ENCODE results near the gene KCNMB3.
"Not testable (repeated sequence)": the region's sequence is repeated elsewhere in the genome, so short reads cannot be mapped to it uniquely, and the experiment has no call there.

KCNMB3 gene

DNA sequence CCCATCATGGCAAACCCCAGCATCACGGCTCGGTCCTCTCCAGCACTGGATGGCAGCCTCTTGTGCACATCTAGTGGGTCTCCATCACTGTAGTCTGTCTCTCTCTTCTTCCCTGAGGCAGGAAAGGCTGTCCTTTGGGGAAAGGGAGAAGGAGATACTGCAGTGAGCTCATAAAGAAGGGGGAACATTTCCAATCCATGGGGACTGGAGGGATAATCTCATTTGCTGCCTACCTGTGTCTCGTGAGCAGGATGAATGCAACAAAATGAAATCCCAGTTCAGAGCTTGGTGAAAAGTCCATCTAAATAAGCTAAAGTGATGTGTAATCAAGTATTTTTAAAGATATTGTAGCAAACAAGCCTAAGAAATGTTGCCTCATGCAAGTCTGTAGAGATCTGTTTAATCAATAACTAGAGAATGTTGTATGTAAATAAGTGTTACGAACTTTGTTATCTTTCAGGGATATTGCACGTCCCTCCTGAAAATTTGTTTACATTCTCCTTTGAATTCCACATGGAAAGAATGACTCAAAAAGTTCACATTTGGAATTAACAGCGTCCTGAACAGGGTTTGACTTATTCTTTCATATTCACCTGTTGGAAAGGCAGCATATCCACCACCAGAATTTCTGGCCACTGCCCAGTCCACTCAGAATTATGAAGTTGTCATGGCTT, at the start of gene KCNMB3:
Gene KCNMB3, minus strand, starts transcription at position 312 of the 674 bp plus-strand sequence. Its CDS starts 124 bp downstream, at position 188.
- DNase-seq = no peak

GRCh38 chr3:179299999-179300613, 49.2 kb upstream of the KCNMB3 start:
- no peak for DNase-seq

- DNase-seq = no peak
These were observed 48.4 kb upstream of the KCNMB3 start for GRCh38 chr3:179299316-179299715.

- no peak for DNase-seq
These were observed 47.2 kb upstream of the KCNMB3 start for GRCh38 chr3:179297971-179298725.

GRCh38 chr3:179292450-179292849, 41.5 kb upstream of the KCNMB3 start:
- no peak for DNase-seq

- no peak for DNase-seq
These were observed 38.4 kb upstream of the KCNMB3 start for GRCh38 chr3:179289295-179289694.

DNA sequence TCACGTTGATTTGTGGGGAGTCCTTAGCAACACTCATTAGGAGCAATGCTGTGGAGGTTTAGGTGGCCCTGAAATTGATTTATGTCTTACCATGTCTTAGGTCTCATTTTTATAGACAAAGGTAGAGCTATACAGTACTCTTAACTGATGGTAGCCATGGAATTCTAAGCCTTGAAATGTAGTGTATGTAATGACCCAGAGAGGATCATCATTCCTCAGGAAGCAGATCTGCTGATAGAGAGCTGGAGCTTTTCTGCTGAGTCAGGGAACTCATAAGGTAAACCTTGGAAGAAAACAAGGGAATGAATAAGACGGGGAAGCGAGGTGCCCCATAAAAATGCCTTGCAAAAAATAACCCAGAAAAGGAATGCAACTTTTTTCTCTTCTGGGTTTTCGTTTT, 37.9 kb upstream of the KCNMB3 start:
- DNase-seq = no peak

DNA sequence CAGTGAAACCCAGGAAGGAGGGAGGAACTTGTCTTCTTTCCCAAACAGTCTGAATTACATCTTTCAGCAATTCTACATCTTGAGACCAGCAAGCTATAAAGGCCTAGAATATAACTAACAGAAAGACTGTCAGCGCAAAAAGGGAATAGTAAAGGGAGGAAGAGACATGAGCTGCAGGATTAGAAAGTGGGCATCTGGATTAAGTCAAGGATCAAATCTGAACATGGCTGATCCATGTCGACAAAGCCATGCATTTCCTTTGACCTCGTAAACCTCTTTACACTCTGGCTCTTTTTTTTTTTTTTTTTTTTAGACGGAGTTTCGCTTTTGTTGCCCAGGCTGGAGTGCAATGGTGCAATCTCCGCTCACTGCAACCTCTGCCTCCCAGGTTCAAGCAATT, 35.4 kb upstream of the KCNMB3 start:
- DNase-seq = no peak

DNA sequence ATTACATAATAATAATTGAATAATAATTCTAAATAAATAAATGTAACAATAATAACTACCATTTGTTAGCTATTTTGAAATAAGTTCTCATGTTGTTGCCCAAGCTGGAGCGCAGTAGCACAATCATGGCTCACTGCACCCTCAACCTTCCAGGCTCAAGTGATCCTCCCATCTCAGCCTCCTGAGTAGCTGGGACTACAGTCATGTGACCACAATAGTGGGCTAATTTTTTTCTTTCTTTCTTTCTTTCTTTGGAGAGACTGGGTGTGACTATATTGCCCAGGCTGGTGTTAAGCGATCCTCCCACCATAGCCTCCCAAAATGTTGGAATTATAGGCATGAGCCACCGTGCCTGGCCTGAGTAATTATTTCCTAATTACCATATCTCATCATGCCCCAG, 30.9 kb upstream of the KCNMB3 start:
- DNase-seq = no peak

DNA sequence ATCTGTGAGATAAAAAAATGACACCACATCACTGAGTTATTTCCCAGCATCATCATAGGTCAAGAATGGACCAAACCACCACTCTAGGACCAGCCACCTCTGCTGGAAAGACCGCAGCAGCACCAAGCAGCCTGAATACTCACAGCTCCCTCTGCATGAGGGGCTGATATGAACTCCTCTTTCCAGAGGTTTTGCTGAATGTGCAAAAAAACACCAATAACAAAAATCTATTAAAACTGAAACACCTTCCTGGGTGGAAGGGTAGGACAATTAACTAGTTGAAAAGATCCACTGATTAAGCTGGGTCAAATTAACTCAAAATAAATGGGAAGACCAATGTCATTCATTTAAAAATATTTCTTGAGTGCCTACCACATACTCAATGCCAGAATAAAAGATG, 28.9 kb upstream of the KCNMB3 start:
- no peak for DNase-seq

DNA sequence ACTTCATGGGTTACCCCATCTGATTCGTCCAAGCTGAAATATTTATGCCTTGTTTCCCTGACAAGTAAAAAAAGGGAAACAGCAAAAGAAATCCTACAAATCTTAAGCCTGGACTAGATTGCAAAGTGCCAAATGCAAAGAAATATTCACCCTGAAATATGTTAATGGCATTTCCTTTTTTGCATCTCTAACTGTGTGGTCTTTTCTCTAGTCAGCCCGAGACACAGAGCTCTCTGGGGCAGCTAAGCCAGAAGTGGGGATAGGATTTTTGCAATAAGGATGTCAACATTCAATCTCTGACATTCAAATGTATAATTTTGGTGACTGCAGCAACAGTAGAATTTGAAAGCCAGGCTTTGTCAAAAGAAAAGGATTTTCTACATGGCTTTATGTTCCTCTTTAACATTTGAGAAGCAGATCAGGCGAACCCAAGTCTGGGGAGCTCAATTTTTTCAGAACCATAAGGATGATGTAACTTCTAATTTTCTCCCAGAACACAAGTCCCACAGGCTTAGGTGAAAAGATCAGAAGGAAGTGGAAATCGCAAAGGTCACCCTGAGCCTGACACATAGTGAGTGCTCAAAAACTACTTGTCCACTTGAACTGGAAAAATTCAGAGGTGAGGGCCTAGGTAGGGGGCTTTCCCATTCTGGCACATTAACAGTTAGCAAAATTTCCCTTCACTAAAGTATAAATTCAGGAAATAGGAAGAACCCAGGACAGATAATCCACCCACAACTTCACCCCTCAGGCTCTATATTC, 28.2 kb upstream of the KCNMB3 start:
- DNase-seq = no peak

- no peak for DNase-seq
These were observed 27.2 kb upstream of the KCNMB3 start for GRCh38 chr3:179278151-179278550.

- no peak for DNase-seq
These were observed 25.8 kb upstream of the KCNMB3 start for GRCh38 chr3:179276743-179277142.

- DNase-seq = no peak
These were observed 25.1 kb upstream of the KCNMB3 start for GRCh38 chr3:179276001-179276400.

GRCh38 chr3:179274434-179274833, 23.5 kb upstream of the KCNMB3 start:
- not testable (repeated sequence) for DNase-seq

DNA sequence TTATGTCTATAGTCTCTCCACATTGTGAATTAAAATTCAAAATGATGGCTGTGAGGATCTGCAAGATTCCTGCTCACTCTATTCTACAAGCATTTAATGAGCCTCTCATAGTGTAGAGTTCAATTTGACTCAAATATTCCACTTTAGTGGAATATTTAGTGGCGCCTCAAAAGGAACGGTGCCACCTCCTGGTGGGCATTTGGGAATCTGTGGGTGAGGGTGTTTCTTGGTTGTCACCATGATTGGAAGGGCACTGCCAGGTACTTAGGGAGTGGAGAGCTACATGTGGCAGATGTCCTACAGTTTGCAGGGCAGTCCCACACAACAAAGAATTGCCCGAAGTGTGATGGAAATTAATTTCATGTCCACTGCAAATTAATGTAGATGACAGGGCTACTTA, 21.5 kb upstream of the KCNMB3 start:
- no peak for DNase-seq

- peak; percentile 41 for DNase-seq
These were observed 18.3 kb upstream of the KCNMB3 start for GRCh38 chr3:179269152-179269707.

DNA sequence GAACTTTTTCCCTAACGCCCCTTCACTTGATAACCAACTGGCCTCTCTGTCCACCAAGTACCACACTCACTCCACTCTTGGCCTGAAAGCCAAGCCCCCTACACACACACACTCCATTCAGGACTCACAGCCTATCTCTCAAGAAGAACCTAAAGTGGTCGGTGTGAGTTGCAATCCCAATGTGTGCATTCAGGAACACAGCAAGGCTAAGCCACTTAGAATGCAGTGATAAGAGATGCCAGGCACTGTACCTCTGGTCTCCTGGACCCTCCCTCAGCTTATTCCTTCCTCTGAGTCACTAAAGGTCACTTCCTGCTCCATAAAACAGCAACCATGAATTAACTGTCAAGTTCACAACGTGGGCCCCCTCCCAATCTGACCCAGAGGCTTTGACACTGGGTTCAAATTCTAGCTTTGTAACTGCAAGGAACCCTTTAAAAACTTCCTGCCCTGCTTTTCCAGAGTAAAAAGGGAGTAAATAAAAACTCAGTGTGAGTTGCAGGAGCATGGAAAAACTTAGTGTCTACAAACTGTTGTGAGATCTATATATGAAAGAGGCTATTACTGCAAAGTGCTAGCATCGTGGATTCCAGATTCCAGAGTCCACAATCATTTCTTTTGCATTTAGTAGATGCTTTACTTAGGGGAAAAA, 17.6 kb upstream of the KCNMB3 start:
- peak; percentile 26 for DNase-seq

- DNase-seq = no peak
These were observed 15.8 kb upstream of the KCNMB3 start for GRCh38 chr3:179266701-179267211.

DNA sequence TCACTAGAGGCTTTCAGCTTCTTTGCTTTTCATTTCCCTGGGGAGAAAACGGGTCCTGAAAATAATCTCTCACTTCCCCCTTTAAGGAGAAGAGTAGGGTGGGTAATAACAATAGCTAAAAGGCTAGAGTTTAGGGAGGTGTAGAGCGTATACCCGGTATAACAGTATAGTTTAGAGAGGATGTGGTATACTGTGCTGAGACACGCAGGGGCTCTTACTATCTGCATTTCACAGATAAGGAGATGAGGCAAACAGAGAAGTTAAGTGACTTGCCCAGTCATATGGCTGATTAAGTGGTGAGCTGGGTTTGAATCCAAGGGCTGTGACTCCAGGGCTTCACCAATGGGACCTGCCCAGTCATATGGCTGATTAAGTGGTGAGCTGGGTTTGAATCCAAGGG, 15.0 kb upstream of the KCNMB3 start:
- peak; percentile 94 for DNase-seq

- no peak for DNase-seq
These were observed 14.2 kb upstream of the KCNMB3 start for GRCh38 chr3:179265092-179265491.

DNA sequence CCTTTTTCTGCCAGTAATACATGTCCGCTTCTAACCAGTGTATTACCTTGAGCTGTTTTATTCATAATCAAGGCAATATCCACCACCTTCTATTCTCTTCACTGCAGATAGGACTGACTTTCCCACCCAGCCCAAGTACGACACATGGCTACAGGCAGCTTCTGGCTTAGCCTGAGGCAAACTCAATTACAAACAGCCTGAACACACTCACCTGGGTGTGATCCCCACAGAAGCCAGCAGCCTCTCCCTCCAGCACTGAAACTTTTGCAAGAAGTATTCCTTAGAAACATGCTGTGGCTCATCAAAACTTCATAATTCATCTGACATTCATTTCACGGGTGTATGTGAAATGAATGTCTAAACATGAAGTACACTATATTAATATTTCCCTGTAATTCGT, 13.5 kb upstream of the KCNMB3 start:
- no peak for DNase-seq
